Erythroblast (primary cell): ENCODE measurements around the gene PSMG2.
A peak's percentile ranks its signal among the peaks of the same experiment; 100 is the strongest.

Experiments
- DNase-seq, 2 experiments: peaks; one replicate each; lab custom pipeline; 2025; lab: John Stamatoyannopoulos, UW
- GATA1 ChIP-seq: IDR thresholded peaks from 2 replicates; pipeline ENCODE4 v1.6.1; 2011; ENCODE audit warnings: low read depth, mild to moderate bottlenecking, control low read depth, low read length, moderate library complexity
- POLR2A ChIP-seq: IDR thresholded peaks from 2 replicates; pipeline ENCODE4 v1.6.1; 2011; ENCODE audit warnings: mild to moderate bottlenecking, low read length

Gene PSMG2

GRCh38 chr18:12694032-12694431 lies 8.8 kb upstream of the PSMG2 start:
- TF ChIP-seq POLR2A (no peak), GATA1 (no peak)

GRCh38 chr18:12699747-12700146 lies 3.1 kb upstream of the PSMG2 start:
- TF ChIP-seq POLR2A, result no peak
- TF ChIP-seq GATA1, result no peak
- DNase-seq, result no peak

More at GRCh38 chr18:12694032-12694431, 8.8 kb upstream of the PSMG2 start:
- DNase-seq, result no peak

GRCh38 chr18:12701161-12701560 lies 1.7 kb upstream of the PSMG2 start:
- TF ChIP-seq POLR2A (no peak), GATA1 (no peak)
- DNase-seq, result no peak

GRCh38 chr18:12703096-12703567 lies 290 bp downstream of the PSMG2 start:
- no peak for DNase-seq
- TF ChIP-seq GATA1 (no peak), POLR2A (no peak)

GRCh38 chr18:12703664-12704063 lies 822 bp downstream of the PSMG2 start:
- no peak for TF ChIP-seq POLR2A
- no peak for TF ChIP-seq GATA1
- DNase-seq, result peak; percentile 73 to 77

- no peak for DNase-seq
- TF ChIP-seq GATA1, result no peak
- TF ChIP-seq POLR2A, result no peak
Measured at GRCh38 chr18:12711446-12711845, 8.6 kb downstream of the PSMG2 start.

- TF ChIP-seq POLR2A, result no peak
- no peak for TF ChIP-seq GATA1
- DNase-seq, result no peak
Measured at GRCh38 chr18:12721495-12722275, 18.8 kb downstream of the PSMG2 start.

- TF ChIP-seq POLR2A (no peak), GATA1 (no peak)
- DNase-seq, result no peak
Measured at GRCh38 chr18:12722731-12723130, 19.9 kb downstream of the PSMG2 start.

GRCh38 chr18:12726331-12726730 lies 23.5 kb downstream of the PSMG2 start:
- no peak for DNase-seq
- TF ChIP-seq POLR2A, result no peak

GRCh38 chr18:12726774-12727550 lies 24.1 kb downstream of the PSMG2 start:
- no peak for TF ChIP-seq GATA1
- TF ChIP-seq POLR2A, result no peak

GRCh38 chr18:12737243-12737902 lies 34.5 kb downstream of the PSMG2 start:
- TF ChIP-seq GATA1, result no peak
- TF ChIP-seq POLR2A, result no peak
- no peak for DNase-seq

More at GRCh38 chr18:12726774-12727550, 24.1 kb downstream of the PSMG2 start:
- DNase-seq, result peak; percentile 79 to 90

- TF ChIP-seq POLR2A, result no peak
- no peak for TF ChIP-seq GATA1
- peak in 1 of 2 experiments; percentile 38 for DNase-seq
Measured at GRCh38 chr18:12741351-12741750, 38.5 kb downstream of the PSMG2 start.

- no peak for DNase-seq
- TF ChIP-seq POLR2A, result no peak
- TF ChIP-seq GATA1, result no peak
Measured at GRCh38 chr18:12742453-12742852, 39.6 kb downstream of the PSMG2 start.
